MM.1S (cell line): ENCODE measurements around the gene GTF3C5.

ENCODE experiments used
- DNase-seq: peaks from one replicate; pipeline ENCODE4 v3.0.0-alpha.2; 2015
- H2AFZ ChIP-seq: fragments of 300-600 bp; sonication (generic); 2 replicates; pipeline ENCODE4 v1.6.0; 2016; ENCODE audit warnings: antibody characterized with exemption, low read length
- H3F3A ChIP-seq: fragments of 300-600 bp; sonication (generic); 2 replicates; pipeline ENCODE4 v1.6.1; 2016; ENCODE audit warnings: mild to moderate bottlenecking, antibody characterized with exemption, low read length, moderate library complexity, mixed read lengths; ENCODE audit not compliant: insufficient read depth
- H3K27ac ChIP-seq: fragments of 300-600 bp; sonication (generic); 2 replicates; pipeline ENCODE4 v1.5.1; 2016; ENCODE audit warnings: mild to moderate bottlenecking, low read length
- H3K27me3 ChIP-seq: fragments of 300-600 bp; sonication (generic); replicated peaks from 2 replicates; pipeline ENCODE4 v1.6.0; 2016; ENCODE audit warnings: low read length; ENCODE audit not compliant: insufficient read depth
- H3K36me3 ChIP-seq: fragments of 300-600 bp; sonication (generic); replicated peaks from 2 replicates; pipeline ENCODE4 v1.6.1; 2016; ENCODE audit warnings: mild to moderate bottlenecking, low read length, mixed read lengths; ENCODE audit not compliant: insufficient read depth
- H3K4me1 ChIP-seq: fragments of 300-600 bp; sonication (generic); 2 replicates; pipeline ENCODE4 v1.6.1; 2016; ENCODE audit warnings: low read length, mixed read lengths
- H3K4me2 ChIP-seq: fragments of 300-600 bp; sonication (generic); 2 replicates; pipeline ENCODE4 v1.6.0; 2016; ENCODE audit warnings: low read depth, low read length
- H3K4me3 ChIP-seq: fragments of 300-600 bp; sonication (generic); 2 replicates; pipeline ENCODE4 v1.5.1; 2016; ENCODE audit warnings: low read length, mixed read lengths
- H3K79me2 ChIP-seq: fragments of 300-600 bp; sonication (generic); 2 replicates; pipeline ENCODE4 v1.6.1; 2016; ENCODE audit warnings: mixed run types, low read length, mixed read lengths
- H3K9ac ChIP-seq: fragments of 300-600 bp; sonication (generic); 2 replicates; pipeline ENCODE4 v1.6.1; 2016; ENCODE audit warnings: low read length, mixed read lengths
- H3K9me2 ChIP-seq: fragments of 300-600 bp; sonication (generic); replicated peaks from 2 replicates; pipeline ENCODE4 v1.6.1; 2016; ENCODE audit warnings: mild to moderate bottlenecking, low read length, mixed read lengths; ENCODE audit not compliant: insufficient read depth
- H3K9me3 ChIP-seq: fragments of 300-600 bp; sonication (generic); replicated peaks from 2 replicates; pipeline ENCODE4 v1.6.1; 2016; ENCODE audit warnings: mild to moderate bottlenecking, low read length, mixed read lengths; ENCODE audit not compliant: insufficient read depth
- H4K20me1 ChIP-seq: fragments of 300-600 bp; sonication (generic); 2 replicates; pipeline ENCODE4 v1.6.1; 2016; ENCODE audit warnings: mild to moderate bottlenecking, low read length, moderate library complexity, mixed read lengths; ENCODE audit not compliant: insufficient read depth
- EZH2 ChIP-seq: fragments of 300-600 bp; sonication (generic); optimal IDR thresholded peaks from 2 replicates; pipeline ENCODE3; 2017; ENCODE audit warnings: low read depth, mild to moderate bottlenecking, antibody characterized with exemption, low read length, mixed read lengths
- EZH2phosphoT487 ChIP-seq: fragments of 300-600 bp; sonication (generic); IDR thresholded peaks from 2 replicates; pipeline ENCODE4 v1.6.1; 2018; ENCODE audit warnings: antibody characterized with exemption, low read length
- TF ChIP-seq, protein P1 (sequence below): fragments of 300-600 bp; sonication (generic); IDR thresholded peaks from 2 replicates; pipeline ENCODE4 v1.5.1; 2016; ENCODE audit warnings: antibody characterized with exemption, low read length, mixed read lengths

GTF3C5 gene

DNA sequence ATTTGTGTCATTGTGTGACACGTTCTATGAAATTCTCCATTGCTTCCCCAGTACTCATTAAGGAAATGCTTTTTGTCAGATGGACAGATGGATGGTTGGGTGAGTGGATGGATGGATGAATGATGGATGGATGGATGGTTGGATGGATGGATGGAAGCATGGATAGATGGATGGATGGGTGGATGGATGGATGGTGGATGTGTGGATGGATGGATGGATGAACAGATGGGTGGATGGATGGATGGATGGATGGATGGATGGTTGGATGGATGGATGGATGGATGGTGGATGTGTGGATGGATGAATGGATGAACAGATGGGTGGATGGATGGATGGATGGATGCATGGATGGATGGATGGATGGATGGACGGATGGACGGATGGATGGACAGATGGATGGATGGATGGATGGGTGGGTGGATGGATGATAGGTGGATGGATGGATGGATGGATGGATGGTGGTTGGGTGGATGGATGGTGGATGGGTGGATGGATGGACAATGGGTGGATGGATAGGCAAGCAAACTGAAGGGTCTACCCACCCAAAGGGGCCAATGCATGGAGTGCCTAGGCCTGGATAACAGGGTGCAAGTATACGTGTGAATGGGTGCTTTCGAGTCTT, 24.0 kb upstream of the GTF3C5 start:
- TF ChIP-seq EZH2phosphoT487 (no peak), EZH2 (no peak)
- TF ChIP-seq, protein P1, sequence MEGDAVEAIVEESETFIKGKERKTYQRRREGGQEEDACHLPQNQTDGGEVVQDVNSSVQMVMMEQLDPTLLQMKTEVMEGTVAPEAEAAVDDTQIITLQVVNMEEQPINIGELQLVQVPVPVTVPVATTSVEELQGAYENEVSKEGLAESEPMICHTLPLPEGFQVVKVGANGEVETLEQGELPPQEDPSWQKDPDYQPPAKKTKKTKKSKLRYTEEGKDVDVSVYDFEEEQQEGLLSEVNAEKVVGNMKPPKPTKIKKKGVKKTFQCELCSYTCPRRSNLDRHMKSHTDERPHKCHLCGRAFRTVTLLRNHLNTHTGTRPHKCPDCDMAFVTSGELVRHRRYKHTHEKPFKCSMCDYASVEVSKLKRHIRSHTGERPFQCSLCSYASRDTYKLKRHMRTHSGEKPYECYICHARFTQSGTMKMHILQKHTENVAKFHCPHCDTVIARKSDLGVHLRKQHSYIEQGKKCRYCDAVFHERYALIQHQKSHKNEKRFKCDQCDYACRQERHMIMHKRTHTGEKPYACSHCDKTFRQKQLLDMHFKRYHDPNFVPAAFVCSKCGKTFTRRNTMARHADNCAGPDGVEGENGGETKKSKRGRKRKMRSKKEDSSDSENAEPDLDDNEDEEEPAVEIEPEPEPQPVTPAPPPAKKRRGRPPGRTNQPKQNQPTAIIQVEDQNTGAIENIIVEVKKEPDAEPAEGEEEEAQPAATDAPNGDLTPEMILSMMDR = no peak
- Histone ChIP-seq H3K27ac (no peak overlapping the region), H3K36me3 (no peaks in the 10 kb centered on the region), H3K9me3 (no peaks in the 10 kb centered on the region), H3K27me3 (peaks cover 96% of the 10 kb centered on the region), H3F3A (no peaks in the 10 kb centered on the region), H3K79me2 (no peaks in the 10 kb centered on the region), H4K20me1 (no peaks in the 10 kb centered on the region), H2AFZ (no peak overlapping the region), H3K4me3 (no peak overlapping the region), H3K4me1 (no peaks in the 10 kb centered on the region), H3K9me2 (no peaks in the 10 kb centered on the region), H3K4me2 (no peak overlapping the region), H3K9ac (no peak overlapping the region)
- DNase-seq = no peak

DNA sequence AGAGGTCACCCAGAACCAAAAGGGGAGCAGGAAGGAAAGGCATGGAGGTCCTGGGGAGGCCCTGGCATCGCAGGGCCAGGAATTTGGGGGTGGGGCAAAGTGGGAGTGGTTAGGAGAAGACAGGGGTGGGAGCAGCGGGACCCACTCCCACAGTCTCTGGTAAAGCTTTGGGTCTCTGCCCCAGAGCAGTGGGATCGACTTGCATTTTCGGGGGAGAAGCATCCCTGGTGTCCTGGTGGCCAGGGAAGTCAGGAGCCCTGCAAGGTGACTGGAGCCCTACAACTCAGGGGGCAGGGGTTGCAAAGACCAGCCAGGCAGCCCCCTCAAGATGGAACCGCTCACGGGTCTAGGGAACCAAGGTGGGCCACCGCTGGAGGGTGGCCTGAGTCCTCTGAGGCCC, 22.4 kb upstream of the GTF3C5 start:
- no peak for DNase-seq
- Histone ChIP-seq H3K27me3 (peaks cover 95% of the 10 kb centered on the region), H3K4me2 (no peak overlapping the region), H3K9me2 (no peaks in the 10 kb centered on the region), H3F3A (no peaks in the 10 kb centered on the region), H3K9ac (no peak overlapping the region), H3K27ac (no peak overlapping the region), H3K79me2 (no peaks in the 10 kb centered on the region), H3K4me3 (no peak overlapping the region), H4K20me1 (no peaks in the 10 kb centered on the region), H3K9me3 (no peaks in the 10 kb centered on the region), H3K4me1 (no peaks in the 10 kb centered on the region), H3K36me3 (no peaks in the 10 kb centered on the region), H2AFZ (no peak overlapping the region)
- TF ChIP-seq EZH2phosphoT487 (no peak), EZH2 (no peak)
- TF ChIP-seq, protein P1 = no peak

GRCh38 chr9:133008824-133009223, 22.0 kb upstream of the GTF3C5 start:
- no peaks in the 10 kb centered on the region for H3K4me1 ChIP-seq
- H3K4me3 ChIP-seq = no peak overlapping the region
- no peaks in the 10 kb centered on the region for H3K9me3 ChIP-seq
- H3K9ac ChIP-seq = no peak overlapping the region
- H2AFZ ChIP-seq = no peak overlapping the region
- no peaks in the 10 kb centered on the region for H3K79me2 ChIP-seq
- H3K9me2 ChIP-seq = no peaks in the 10 kb centered on the region
- no peaks in the 10 kb centered on the region for H3F3A ChIP-seq
- H3K27ac ChIP-seq = no peak overlapping the region
- no peaks in the 10 kb centered on the region for H4K20me1 ChIP-seq
- no peaks in the 10 kb centered on the region for H3K36me3 ChIP-seq
- DNase-seq = no peak
- TF ChIP-seq, protein P1 = no peak
- TF ChIP-seq EZH2 (no peak), EZH2phosphoT487 (no peak)
- peaks cover 95% of the 10 kb centered on the region for H3K27me3 ChIP-seq
- H3K4me2 ChIP-seq = no peak overlapping the region
